GOT3 (cell line): Measurements from ENCODE around the gene NOX5.

Source experiments
- DNase-seq: peaks from one replicate; lab custom pipeline; 2025; ENCODE audit warnings: mixed read lengths; lab: John Stamatoyannopoulos, UW

NOX5 gene

DNA sequence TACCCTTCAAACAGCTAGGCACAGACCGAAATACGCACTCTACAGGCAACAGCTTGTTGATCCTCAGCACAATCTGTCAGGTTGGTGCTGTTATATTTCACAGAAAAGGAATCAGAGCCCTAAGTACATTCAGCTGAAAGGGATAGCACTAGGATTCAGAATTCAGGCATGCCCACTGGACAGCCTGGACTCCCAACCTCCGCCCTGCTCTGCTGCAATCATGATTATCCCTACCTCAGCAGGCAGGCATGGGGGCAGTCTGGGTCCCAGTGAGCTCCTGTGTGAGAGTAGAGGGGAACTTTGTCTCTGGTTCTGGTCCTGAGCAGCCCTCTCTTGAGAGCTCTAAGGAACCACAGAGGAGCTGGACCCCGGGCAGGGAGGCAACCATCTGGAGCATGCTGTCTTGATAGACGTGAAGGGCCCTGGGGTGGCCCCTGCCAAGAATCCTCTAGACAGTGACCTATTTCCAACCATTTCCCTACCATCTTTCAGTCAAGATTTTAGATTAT, 23.4 kb upstream of the NOX5 start:
- DNase-seq: no peak

DNA sequence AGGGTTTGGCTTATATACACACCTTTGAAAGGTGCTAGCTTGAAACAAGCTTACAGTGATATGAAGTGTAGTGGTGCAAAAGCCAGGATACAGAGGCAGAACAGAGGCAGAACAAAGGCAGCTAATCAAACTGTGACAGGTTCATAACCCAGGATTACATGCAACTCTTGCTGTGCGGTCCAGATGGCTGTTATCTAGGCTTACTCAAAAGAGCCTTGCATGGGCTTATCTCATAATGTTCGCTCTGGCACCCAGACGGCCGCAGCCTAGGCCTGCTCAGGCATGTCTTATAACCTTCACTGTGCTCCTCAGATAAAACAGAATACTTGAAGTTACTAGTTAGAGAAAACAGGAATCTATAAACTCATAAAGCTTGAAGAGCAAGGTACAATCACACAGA, 22.8 kb upstream of the NOX5 start:
- DNase-seq: no peak

DNA sequence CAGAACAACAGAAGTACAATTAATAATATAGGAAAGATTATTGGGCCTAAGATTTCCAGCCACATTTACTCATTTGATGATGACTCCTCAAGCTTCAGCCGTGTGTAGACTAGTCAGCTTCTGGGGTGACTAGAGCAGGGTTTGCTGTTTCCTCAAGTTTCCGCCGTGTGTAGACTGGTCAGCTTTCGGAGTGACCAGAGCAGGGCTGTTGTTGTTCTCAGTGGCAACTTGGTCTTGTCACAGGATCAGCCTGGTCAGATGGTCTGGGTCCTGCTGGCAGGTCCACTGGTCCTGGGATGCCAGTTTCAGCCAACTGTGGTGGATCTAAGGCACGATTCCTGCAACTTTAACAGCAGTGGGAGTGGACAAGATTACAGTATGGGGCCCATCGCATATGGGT, 21.8 kb upstream of the NOX5 start:
- DNase-seq: no peak

DNA sequence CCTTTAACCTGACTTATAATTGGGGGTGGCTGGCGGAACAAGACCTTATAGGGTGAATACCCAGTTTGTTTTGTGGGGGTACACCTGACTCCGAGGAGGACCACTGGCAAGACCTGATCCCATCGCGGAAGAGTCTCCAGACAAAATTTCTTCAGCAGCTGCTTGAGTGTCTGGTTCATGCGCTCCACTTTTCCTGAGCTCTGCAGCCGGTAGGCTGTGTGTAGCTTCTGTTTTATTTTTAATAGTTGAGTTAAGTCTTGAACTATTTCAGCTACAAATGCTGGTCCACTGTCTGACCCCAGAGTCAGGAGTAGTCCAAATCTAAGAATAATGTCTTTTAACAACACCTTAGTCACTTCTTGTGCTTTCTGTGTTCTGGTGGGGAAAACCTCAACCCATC, 21.2 kb upstream of the NOX5 start:
- no peak for DNase-seq

DNA sequence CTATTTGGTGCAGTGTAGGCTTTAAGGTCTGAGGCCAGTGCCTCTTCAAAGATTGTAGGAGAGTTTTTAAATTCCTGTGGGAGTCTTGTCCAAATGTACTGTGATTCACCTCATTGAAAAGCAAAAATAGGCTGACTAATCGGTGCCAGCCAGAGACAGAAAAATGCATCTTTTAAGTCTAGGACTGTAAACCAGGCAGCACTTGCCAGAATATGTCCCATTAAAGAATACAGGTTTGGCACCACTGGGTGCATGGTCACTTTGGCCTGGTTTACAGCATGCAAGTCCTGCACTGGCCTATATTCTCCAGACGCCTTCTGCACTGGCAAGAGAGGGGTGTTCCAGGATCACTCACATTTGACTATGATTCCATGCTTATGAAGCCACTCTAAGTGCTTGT, 20.3 kb upstream of the NOX5 start:
- DNase-seq: no peak

DNA sequence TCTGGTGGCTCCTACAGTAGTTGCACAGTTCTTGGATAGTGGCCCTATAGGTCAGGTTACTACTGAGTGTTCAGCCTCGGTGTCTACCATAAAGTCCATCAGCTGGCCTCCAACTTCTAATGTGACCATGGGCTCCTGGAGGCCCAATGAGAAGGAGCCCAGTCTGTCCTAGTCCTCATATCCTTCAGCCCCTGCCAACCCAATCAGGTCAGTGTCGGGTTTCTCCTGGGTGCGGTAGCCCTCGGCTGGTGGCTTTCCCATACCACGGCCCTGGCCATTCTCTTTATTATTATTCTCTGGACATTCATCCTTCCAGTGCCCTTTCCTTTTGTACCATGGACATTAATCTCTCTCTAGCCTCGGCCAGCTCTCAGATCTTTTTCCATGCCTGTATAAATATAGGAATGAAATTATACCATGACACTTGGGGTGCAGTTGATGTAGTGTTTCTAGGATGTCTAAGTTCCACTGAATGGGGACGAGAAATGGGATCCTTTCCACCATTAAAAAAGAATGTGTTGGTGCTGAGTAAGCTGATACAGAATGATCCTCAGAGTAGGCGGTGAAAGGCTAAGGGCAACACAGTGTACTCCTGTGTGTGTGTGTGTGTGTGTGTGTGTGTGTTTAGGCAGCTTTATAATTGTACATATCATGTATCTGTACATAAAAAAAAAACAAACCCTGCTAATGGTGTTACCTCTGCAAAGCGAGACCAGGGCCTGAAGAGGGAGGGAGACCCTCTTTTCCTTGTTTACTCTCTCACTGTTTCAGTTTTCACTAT, 19.3 kb upstream of the NOX5 start:
- no peak for DNase-seq

DNA sequence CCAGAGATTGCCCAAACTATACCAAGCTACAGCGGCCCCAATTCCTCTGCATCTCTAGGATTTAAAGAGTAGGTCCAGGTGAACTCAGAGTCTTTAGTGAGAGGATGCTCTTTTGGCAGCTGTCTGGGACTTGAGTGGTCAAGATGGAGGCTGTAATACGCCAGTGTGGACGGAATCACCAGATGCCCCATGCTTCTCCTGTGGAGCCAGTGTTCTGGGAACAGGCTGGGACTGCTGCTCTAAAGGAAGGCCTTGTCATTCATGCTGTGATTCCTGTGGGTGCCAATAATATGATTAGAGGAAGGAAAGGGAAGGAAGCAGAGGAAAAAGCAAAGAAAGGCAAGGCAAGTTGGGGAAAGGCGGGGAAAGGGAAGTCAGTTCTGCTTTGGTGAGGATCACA, 17.4 kb upstream of the NOX5 start:
- DNase-seq: no peak

DNA sequence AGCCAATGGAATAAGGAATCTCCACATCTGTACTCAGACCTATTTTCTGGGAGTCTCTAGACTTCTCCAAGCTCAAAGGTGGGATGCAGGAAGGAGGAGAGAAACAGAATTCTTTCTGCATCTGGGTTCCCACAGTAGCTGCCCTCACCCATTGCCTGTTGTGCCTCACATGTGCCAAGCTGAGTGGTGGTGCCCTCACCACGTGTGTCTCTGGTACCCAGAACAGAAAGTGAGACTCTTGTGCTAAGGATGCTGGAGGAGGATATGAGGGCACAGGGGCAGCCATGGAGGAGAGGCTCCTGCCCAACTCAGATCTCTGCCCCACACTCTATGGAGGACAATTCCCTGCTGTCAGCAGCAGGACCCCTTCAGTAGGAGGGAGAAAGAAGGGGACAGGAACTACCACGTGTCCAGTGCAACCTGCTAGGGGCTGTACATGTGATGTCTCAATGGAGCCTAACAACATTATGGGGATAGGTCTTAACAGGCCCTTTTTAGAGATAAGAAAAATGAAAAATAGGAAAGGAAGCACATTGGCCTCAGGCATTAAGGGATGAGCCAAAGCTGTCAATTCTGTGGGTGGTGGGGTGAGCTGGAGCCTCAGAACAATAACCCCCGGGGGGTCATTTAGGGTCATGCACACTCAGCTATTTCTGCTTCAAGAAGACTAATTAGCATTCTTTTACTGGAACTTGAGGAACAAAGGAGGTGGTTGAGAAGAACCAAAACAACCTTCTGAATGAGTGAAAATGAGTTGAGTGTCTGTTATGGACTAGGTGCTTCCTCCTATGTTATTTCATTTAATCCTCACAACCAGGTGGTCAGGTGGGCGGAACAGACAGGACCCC, 16.3 kb upstream of the NOX5 start:
- no peak for DNase-seq

DNA sequence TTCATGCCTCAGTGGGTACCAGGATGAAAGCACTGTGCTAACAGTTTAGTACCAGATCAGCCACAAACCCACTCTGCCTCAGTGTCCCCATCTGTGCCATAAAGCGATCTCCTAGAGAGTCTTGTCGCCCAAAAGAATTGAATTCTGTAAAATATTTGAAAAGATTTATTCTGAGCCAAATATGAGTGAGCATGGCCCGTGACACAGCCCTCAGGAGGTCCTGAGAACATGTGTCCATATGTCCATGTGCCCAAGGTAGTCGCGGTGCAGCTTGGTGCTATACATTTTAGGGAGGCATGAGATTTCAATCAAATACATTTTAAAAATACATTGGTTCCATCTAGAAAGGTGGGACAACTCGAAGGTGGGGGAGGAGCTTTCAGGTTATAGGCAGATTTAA, 15.4 kb upstream of the NOX5 start:
- DNase-seq: no peak

DNA sequence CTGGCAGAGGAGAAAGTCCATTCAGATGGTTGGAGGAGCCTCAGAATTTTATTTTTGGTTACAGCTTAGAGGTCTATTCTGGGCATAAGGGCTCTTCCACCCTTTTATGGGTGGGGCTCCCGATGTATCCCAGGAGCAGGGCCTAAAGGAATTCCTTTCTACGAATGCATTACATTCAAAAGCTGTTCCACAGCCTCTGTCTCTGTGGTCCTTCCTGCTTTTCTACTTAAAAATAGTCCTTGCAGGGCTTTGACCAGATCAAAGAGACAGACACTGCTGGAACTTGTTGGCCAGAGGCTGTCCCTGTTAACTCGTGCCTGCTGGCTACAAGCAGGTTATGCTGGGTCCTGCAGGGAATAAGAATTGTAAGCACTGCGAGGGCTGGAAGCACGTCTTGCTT, 14.4 kb upstream of the NOX5 start:
- no peak for DNase-seq

DNA sequence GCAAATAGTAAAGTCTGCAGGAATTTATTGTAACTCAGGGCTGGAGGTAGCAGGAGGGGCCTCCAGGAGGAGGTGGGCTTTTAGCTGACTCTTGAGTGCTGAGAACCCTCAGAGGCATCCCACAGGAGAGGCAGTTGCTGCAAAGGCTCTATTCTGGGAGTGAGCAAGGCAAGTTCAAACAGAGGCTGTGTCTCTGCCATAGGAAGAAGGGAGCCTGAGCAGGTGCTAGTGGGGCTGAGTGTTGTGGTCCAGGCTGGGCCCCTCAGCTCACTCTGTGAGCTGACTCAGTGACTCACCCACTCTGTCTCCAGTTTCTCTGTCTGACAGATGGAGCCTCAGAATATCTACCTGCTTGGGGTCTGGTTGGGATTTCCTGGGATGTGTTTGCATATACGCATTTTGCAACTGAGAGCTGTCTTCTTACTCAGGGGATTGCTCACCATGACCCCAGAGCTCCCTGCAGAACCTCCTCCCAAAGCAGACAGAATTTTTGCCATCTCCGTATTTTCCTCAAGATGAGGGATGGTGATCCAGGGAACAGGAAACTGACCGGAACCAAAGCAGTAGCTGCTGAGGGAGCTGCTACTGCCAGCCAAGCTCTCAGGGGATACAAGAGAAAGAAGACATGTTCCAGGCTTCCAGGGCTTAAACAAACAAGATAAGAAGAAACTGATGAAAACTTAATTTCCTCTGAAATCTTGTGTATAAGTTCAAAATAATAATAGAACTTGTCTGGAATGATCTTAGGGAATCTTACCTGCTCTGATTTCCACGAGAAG, 13.6 kb upstream of the NOX5 start:
- DNase-seq: no peak

DNA sequence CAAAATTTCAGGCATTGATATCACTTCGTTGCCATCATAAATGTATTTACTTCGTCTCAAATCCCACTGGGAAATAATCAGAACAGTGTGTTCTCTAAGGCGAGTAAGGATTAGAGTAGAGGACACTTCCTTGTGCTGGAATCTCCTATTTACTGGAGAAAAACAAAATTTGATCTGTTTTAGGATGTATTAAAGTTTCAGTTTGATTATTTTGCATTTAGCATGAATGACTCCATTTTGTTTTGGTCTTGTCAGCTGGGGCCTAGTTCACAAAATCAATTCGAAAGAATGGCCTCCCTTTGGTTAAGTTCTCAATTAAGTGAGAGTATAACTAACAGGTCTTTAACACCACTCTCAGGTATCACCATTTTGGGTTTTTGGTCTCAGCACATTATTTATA, 11.7 kb upstream of the NOX5 start:
- DNase-seq: no peak

DNA sequence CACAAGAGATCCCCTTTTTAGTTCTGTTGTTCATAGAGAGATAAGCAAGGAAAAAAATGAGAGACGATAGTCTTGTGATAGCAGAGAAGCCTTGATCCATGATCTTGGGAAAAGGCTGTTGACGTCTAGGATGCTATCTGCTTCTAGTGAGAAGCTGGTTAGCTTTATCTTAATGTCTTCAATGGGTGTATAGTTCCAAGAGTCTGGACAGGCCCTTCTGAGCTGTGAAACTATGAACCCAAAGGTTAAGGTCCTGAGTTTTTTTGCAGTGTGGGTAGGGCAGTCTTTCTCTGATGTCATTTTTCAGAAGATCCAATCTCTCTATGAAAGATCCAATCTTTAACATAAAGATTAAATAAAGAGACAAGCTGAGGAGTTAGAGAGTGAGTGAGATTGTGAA, 10.5 kb upstream of the NOX5 start:
- no peak for DNase-seq

DNA sequence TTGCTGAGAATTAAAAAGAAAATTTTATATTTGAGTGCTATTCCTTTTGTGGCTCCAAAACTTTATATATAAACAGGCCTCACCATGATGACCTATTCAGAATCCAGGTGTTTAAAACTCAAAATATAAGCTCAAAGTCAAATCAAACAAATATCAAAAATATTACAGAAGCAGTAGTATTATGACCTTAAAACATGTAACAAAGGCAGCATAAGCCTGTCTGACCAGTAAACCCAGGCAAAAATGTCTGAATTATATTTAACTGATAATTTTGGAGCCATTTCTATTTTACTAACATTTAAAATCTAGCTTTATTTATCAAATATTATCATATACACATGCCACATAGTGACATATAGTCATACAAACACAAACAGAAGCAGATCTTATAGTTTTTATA, 6.4 kb upstream of the NOX5 start:
- DNase-seq: no peak

DNA sequence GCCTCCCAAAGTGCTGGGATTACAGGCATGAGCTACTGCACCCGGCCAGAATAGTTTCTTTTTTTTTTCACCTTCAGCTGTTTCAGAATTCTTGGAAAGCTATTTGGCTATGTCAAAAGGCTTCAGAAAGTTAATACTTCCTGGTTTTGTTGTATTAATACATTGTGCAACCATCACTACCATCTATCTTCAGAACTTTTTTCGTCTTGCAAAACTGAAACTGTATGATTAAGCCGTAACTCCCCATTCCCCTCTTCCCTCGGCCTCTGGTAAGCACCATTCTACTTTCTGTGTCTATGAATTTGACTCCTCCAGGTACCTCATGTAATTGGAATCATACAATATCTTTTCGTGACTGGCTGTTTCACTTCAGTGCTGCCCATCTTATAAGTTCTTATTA, 5.2 kb upstream of the NOX5 start:
- no peak for DNase-seq

DNA sequence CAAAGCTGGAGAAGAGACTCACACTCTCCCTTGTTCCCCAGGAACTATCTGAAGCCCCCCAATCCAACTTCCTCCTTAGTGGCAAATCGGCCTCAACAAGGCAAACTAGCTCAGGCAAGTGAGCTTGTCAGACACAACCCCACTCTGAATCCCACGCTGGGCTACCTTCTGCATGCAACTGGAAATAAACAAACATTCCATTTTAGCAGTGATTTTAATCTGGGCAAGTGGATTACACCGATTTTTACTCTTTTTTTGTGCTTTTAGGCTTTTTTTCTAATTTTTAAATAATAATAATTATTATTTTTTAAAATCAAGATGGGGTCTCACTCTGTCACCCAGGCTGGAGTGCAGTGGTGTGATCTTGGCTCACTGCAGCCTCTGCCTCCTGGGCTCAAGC, 2.9 kb upstream of the NOX5 start:
- no peak for DNase-seq

DNA sequence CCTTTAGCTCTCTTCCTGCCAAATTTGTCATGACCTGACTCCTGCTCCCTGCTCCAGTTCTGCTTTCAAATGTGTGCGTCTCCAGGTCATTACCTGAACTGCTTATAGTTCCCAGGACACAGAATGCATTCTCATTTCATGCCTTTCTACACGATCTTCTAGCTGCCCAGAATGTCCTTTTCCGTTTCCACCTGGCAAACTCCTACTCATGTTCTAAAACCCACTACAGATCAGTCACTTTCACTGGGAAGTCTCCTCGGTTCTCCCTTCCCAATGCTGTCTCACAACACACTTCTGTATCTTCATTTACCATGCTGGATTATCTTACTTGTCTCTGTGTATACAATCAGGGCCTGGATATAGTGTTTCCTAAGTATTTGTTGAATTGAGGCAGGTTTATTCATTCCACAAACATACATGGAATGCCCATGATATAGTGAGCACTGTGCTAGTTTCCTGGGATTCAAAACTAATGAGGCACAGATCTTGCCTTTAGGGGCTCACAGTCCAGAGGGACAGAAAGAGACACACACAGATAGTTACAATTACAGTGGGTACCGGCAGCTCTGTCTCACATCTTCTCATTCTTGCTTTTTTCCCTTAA, 1.6 kb upstream of the NOX5 start:
- no peak for DNase-seq

DNA sequence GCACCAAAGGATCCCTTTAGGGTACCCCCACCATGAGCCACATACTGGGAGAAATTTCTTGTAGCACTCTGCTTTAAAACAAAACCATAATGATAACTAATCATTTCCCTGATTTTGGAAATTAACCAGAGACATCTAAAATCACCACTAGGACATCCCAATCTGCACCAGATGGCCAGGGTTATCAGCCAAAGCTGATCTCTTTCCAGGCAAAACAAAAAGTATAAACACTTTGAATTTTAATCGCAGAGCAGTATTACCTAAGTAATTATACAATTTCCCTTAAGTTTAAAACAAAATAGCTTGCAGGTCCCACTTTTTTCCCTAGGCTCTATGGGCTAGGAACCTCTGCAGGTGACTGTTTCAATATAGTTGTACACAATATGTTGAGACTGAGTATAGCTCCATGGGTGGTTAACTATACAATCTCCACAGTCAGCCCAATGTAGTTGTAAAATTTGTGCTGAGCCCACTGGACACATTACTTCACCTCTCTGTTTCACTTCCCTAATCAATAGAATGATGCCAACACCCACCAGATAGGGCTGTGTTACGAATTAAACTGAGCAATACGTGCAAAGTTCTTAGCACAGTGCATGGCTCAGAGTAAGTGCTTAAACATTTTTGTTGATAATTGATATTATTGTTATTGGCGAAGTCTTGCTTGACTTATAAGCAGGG, 629 bp upstream of the NOX5 start:
- no peak for DNase-seq

DNA sequence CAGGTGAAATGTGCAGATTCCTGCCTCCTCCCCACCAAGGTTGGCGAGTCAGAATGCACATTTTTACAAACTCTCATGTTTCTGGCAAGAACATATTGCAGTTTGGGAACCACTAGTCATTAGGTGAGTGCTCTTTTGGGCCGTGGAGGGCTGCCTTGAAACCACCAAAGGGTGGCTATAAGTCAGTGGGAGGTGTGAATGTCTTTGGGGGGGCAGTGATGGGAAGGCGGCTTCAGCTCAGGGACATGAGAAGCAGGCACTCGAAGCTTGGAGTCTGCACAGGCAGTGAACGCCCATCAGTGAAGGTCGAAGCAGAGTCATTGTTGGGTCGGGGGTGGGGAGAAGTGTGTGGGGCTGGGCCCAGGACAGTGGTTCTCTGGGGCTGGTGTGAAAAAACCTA, 1.1 kb downstream of the NOX5 start:
- no peak for DNase-seq

DNA sequence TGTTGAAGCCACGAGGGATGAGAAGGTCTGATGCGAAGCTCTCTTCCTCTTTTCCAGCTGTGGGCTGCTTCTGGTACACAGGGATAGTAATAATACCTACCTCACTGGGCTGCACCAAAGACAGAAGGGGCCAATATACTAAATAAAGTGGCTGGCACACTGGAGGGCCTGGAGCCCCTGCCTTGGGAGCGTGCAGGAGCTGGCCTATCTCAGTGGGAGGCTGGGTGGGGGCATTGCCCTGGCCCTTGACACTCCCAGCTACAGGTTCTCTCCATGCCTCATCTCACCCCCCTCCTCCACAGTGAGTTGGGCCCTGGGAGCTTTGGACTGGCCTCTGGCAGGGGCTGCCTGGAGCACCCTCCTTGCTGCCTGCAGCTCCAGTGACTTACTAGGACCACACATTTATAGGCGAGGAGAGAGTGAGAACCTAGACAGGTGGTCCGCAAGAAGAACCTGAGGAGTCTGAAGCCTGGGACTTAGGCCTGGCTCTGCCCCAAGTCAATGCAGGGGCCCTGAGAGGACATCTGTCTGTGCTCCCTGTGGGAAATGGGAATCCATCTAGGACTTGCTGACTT, 1.6 kb downstream of the NOX5 start:
- no peak for DNase-seq

DNA sequence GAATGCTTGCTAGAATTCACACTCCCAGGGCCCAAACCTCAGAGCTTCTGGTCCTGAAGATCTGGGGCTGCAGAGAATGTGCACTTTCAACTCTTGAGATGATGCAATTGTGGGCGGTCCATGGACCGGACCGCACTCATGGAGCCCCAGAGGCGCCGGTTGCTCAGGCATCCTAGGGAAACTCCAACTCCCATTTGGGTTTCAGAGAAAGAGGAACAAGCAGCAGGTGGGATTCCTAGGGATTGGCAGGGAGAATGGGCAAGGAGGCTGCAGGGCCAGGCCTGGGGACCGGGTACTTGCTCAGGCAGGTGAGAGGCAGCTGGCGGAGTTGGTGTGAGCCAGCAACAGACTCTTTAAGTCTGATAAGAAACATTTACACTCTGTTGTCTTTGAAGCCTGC, 3.5 kb downstream of the NOX5 start:
- no peak for DNase-seq
